ENCODE data around the gene LHFPL6. TPM values are rescaled to one million over a fixed set of nuclear protein-coding genes. Genes with fewer than 3 reads are reported as not detected.

The LHFPL6 gene
- total RNA-seq, 1 experiment from 2014 or later: 3.6 TPM

GRCh38 chr13:39410964-39411363 lies 192.0 kb downstream of the LHFPL6 start:
- ChIA-PET CTCF (no interaction called here), POLR2A (no interaction called here)
- Mint-ChIP-seq H3K9me3 (ENCODE audit: unreplicated experiment) (no peaks in the 10 kb centered on the region), H3K4me3 (ENCODE audit: unreplicated experiment) (no peak overlapping the region), H3K27ac (ENCODE audit: unreplicated experiment) (no peak overlapping the region), H3K27me3 (ENCODE audit: insufficient read depth, unreplicated experiment) (peaks cover 11% of the 10 kb centered on the region), H3K36me3 (ENCODE audit: insufficient read depth, unreplicated experiment) (no peaks in the 10 kb centered on the region), H3K4me1 (ENCODE audit: low read depth, unreplicated experiment) (no peaks in the 10 kb centered on the region)
- BruUV-seq (replicated peaks): no TSS peak
- Histone ChIP-seq H3K9me3 (no peaks in the 10 kb centered on the region), H3K4me1 (no peaks in the 10 kb centered on the region), H3K36me3 (ENCODE audit: control insufficient read depth, insufficient read depth, low read length) (no peaks in the 10 kb centered on the region), H3K27me3 (replicated peaks; ENCODE audit: control insufficient read depth, insufficient read depth, low read length) (no peaks in the 10 kb centered on the region), H3K4me3 (ENCODE audit: low read depth, low read length) (no peak overlapping the region)
- no peak for TF ChIP-seq CTCF (IDR thresholded peaks at IDR 0.05; ENCODE audit: insufficient read depth in 1 of 2, low read depth in 1 of 2, low read length in 1 of 2, severe bottlenecking in 1 of 2, unreplicated experiment in 1 of 2)
- no peak for DNase-seq
- intact Hi-C loops (cut with micrococcal nuclease; ENCODE audit: unreplicated experiment): loop anchor here (10.0 kb wide), 1 partner anchor 126 kb away; no protein-coding TSS in a partner anchor

GRCh38 chr13:39410096-39410901 lies 192.7 kb downstream of the LHFPL6 start:
- intact Hi-C loops (cut with micrococcal nuclease; ENCODE audit: unreplicated experiment): loop anchor here (10.0 kb wide), 1 partner anchor 125 kb away; no protein-coding TSS in a partner anchor
- POLR2A ChIA-PET: no interaction called here
- H3K4me3 Mint-ChIP-seq (ENCODE audit: unreplicated experiment): no peak overlapping the region

GRCh38 chr13:39408512-39408911 lies 194.5 kb downstream of the LHFPL6 start:
- Histone ChIP-seq H3K4me3 (ENCODE audit: low read depth, low read length) (no peak overlapping the region), H3K27me3 (replicated peaks; ENCODE audit: control insufficient read depth, insufficient read depth, low read length) (no peaks in the 10 kb centered on the region), H3K36me3 (ENCODE audit: control insufficient read depth, insufficient read depth, low read length) (no peaks in the 10 kb centered on the region), H3K4me1 (no peaks in the 10 kb centered on the region), H3K9me3 (no peaks in the 10 kb centered on the region)
- ChIA-PET CTCF (no interaction called here), POLR2A (no interaction called here)
- DNase-seq: no peak
- Mint-ChIP-seq H3K27me3 (ENCODE audit: insufficient read depth, unreplicated experiment) (peaks cover 8% of the 10 kb centered on the region), H3K4me3 (ENCODE audit: unreplicated experiment) (no peak overlapping the region), H3K9me3 (ENCODE audit: unreplicated experiment) (no peaks in the 10 kb centered on the region), H3K4me1 (ENCODE audit: low read depth, unreplicated experiment) (no peaks in the 10 kb centered on the region), H3K36me3 (ENCODE audit: insufficient read depth, unreplicated experiment) (no peaks in the 10 kb centered on the region), H3K27ac (ENCODE audit: unreplicated experiment) (no peak overlapping the region)
- no peak for TF ChIP-seq CTCF (IDR thresholded peaks at IDR 0.05; ENCODE audit: insufficient read depth in 1 of 2, low read depth in 1 of 2, low read length in 1 of 2, severe bottlenecking in 1 of 2, unreplicated experiment in 1 of 2)
- intact Hi-C loops (cut with micrococcal nuclease; ENCODE audit: unreplicated experiment): no loop called here
- no TSS peak for BruUV-seq (replicated peaks)

More at GRCh38 chr13:39410096-39410901, 192.7 kb downstream of the LHFPL6 start:
- Histone ChIP-seq H3K27me3 (replicated peaks; ENCODE audit: control insufficient read depth, insufficient read depth, low read length) (no peaks in the 10 kb centered on the region), H3K9me3 (no peaks in the 10 kb centered on the region), H3K36me3 (ENCODE audit: control insufficient read depth, insufficient read depth, low read length) (no peaks in the 10 kb centered on the region), H3K4me3 (ENCODE audit: low read depth, low read length) (no peak overlapping the region), H3K4me1 (no peaks in the 10 kb centered on the region)
- BruUV-seq (replicated peaks): no TSS peak
- TF ChIP-seq CTCF (IDR thresholded peaks at IDR 0.05; ENCODE audit: insufficient read depth in 1 of 2, low read depth in 1 of 2, low read length in 1 of 2, severe bottlenecking in 1 of 2, unreplicated experiment in 1 of 2): no peak
- Mint-ChIP-seq H3K4me1 (ENCODE audit: low read depth, unreplicated experiment) (no peaks in the 10 kb centered on the region), H3K36me3 (ENCODE audit: insufficient read depth, unreplicated experiment) (no peaks in the 10 kb centered on the region), H3K27me3 (ENCODE audit: insufficient read depth, unreplicated experiment) (peaks cover 11% of the 10 kb centered on the region), H3K9me3 (ENCODE audit: unreplicated experiment) (no peaks in the 10 kb centered on the region), H3K27ac (ENCODE audit: unreplicated experiment) (no peak overlapping the region)
- DNase-seq: no peak
- CTCF ChIA-PET: no interaction called here
